Measurements from ENCODE around the gene CIB2.

Gene CIB2

DNA sequence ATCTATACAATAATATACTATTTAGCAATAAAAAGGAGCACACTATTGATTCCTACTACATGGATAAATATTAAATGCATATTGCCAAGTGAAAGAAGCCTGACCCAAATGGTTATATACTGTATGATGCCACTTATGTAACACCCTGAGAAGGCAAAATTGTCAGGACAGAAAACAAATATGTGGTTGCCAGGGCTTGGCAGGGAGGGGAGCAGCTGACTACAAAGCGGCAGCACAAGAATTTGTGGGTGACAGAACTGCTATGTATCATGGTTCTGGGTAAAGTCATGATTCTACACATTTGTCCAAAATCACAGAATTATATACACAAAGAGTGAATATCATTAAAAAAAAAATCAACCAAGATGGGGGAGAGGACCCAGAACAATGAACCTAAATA is 76.3 kb downstream of the CIB2 start:
- DNase-seq (ENCODE audit: low spot score) = no peak
- TF ChIP-seq, protein P1, sequence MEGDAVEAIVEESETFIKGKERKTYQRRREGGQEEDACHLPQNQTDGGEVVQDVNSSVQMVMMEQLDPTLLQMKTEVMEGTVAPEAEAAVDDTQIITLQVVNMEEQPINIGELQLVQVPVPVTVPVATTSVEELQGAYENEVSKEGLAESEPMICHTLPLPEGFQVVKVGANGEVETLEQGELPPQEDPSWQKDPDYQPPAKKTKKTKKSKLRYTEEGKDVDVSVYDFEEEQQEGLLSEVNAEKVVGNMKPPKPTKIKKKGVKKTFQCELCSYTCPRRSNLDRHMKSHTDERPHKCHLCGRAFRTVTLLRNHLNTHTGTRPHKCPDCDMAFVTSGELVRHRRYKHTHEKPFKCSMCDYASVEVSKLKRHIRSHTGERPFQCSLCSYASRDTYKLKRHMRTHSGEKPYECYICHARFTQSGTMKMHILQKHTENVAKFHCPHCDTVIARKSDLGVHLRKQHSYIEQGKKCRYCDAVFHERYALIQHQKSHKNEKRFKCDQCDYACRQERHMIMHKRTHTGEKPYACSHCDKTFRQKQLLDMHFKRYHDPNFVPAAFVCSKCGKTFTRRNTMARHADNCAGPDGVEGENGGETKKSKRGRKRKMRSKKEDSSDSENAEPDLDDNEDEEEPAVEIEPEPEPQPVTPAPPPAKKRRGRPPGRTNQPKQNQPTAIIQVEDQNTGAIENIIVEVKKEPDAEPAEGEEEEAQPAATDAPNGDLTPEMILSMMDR (IDR thresholded peaks at IDR 0.05; ENCODE audit: extremely low read depth, missing control alignments) = no peak

Data from GM20000 (cell line).